ENCODE measurements around the gene MAP4. TPM values are rescaled to one million over a fixed set of nuclear protein-coding genes. Genes with fewer than 3 reads are reported as not detected.

MAP4 gene
- total RNA-seq, 1 donor from 2014 or later = 152 TPM

GRCh38 chr3:47854720-47855455 is 161.3 kb downstream of the MAP4 start:
- no peak overlapping the region for H3K4me3 Mint-ChIP-seq
- intact Hi-C loops (cut with micrococcal nuclease) = no loop called here
- no peaks in the 10 kb centered on the region for H3K9me3 Mint-ChIP-seq
- no peak overlapping the region for H3K27ac Mint-ChIP-seq
- ATAC-seq (ENCODE audit: low read depth) (no peak), DNase-seq (no peak)
- ChIA-PET CTCF (no interaction called here), POLR2A (no interaction called here)
- H3K27me3 Mint-ChIP-seq = no peaks in the 10 kb centered on the region
- H3K4me1 Mint-ChIP-seq = peaks cover 5% of the 10 kb centered on the region
- peaks cover 83% of the 10 kb centered on the region for H3K36me3 Mint-ChIP-seq (ENCODE audit: low read depth)
- TF ChIP-seq CTCF (IDR thresholded peaks at IDR 0.05) = no peak

GRCh38 chr3:47854267-47854666 is 161.9 kb downstream of the MAP4 start:
- Mint-ChIP-seq H3K36me3 (ENCODE audit: low read depth) (peaks cover 84% of the 10 kb centered on the region), H3K27me3 (no peaks in the 10 kb centered on the region), H3K4me1 (peaks cover 5% of the 10 kb centered on the region), H3K27ac (no peak overlapping the region), H3K9me3 (no peaks in the 10 kb centered on the region), H3K4me3 (no peak overlapping the region)
- no peak for ATAC-seq (ENCODE audit: low read depth)
- TF ChIP-seq CTCF (IDR thresholded peaks at IDR 0.05) = no peak
- ChIA-PET CTCF (no interaction called here), POLR2A (no interaction called here)
- intact Hi-C loops (cut with micrococcal nuclease) = no loop called here
- no peak for DNase-seq

GRCh38 chr3:47852604-47853602 is 163.3 kb downstream of the MAP4 start:
- Mint-ChIP-seq H3K27ac (no peak overlapping the region), H3K27me3 (no peaks in the 10 kb centered on the region), H3K4me3 (no peak overlapping the region), H3K9me3 (no peaks in the 10 kb centered on the region), H3K4me1 (peaks cover 5% of the 10 kb centered on the region), H3K36me3 (ENCODE audit: low read depth) (peaks cover 90% of the 10 kb centered on the region)
- POLR2A ChIA-PET = no interaction called here
- no peak for TF ChIP-seq CTCF (IDR thresholded peaks at IDR 0.05)
- DNase-seq (no peak), ATAC-seq (ENCODE audit: low read depth) (no peak)
- CTCF ChIA-PET = no interaction called here
- intact Hi-C loops (cut with micrococcal nuclease) = no loop called here

- no peaks in the 10 kb centered on the region for H3K27me3 Mint-ChIP-seq
- no peak for ATAC-seq (ENCODE audit: low read depth)
- POLR2A ChIA-PET = no interaction called here
- TF ChIP-seq CTCF (IDR thresholded peaks at IDR 0.05) = no peak
- intact Hi-C loops (cut with micrococcal nuclease) = no loop called here
- H3K4me3 Mint-ChIP-seq = no peak overlapping the region
- no peak overlapping the region for H3K27ac Mint-ChIP-seq
- no peaks in the 10 kb centered on the region for H3K9me3 Mint-ChIP-seq
- DNase-seq = no peak
- CTCF ChIA-PET = no interaction called here
- peaks cover 5% of the 10 kb centered on the region for H3K4me1 Mint-ChIP-seq
- peaks cover 93% of the 10 kb centered on the region for H3K36me3 Mint-ChIP-seq (ENCODE audit: low read depth)
Observed at GRCh38 chr3:47851888-47852603, 164.2 kb downstream of the MAP4 start.

Data from activated B cell treated with CpG ODN at 0.5 μM for 24 hours (primary cell).